Hippocampal formation (tissue), 2 donors: ENCODE data around the gene FLYWCH1.

Experiments used
- DNase-seq, 2 donors: peaks; one replicate each; lab custom pipeline; 2025; lab: John Stamatoyannopoulos, UW

FLYWCH1 gene, protein sequence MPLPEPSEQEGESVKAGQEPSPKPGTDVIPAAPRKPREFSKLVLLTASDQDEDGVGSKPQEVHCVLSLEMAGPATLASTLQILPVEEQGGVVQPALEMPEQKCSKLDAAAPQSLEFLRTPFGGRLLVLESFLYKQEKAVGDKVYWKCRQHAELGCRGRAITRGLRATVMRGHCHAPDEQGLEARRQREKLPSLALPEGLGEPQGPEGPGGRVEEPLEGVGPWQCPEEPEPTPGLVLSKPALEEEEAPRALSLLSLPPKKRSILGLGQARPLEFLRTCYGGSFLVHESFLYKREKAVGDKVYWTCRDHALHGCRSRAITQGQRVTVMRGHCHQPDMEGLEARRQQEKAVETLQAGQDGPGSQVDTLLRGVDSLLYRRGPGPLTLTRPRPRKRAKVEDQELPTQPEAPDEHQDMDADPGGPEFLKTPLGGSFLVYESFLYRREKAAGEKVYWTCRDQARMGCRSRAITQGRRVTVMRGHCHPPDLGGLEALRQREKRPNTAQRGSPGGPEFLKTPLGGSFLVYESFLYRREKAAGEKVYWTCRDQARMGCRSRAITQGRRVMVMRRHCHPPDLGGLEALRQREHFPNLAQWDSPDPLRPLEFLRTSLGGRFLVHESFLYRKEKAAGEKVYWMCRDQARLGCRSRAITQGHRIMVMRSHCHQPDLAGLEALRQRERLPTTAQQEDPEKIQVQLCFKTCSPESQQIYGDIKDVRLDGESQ

DNA sequence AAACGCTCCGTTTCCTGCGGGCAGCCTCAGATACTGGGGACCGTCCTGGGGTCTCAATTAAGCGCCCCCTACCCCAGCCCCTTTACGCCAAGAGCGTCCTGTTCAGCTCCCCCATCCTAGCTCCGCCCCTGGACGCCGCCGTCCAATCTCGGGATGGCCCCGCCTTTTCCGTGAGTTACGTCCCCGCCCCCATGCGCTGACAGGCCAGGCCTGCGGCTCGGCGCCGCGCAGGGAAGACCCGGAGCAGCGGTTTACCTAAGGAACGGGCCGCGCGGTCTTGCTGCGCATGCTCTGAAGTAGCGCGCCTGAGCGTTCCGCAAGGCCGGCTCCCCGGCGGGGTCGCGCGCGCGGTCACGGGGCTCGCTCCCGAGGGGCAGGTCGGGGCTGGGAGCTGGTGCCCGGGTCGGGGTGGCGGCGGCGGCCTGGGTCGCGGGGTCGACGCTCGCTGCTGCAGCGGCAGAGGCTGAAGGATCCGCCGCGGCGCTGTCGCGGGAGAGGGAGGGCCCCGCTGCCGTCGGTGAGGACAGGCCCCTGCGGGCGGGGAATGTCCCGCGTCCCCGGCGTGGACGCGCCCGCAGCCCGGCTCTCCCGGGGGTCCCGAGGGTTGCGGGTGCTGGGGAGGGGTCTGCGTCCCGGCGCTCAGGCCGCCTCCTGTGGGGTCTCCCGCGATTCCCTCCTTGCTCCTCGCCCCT, at the start of gene FLYWCH1:
Gene FLYWCH1 (plus strand): TSS at position 294 of the 692 bp plus-strand sequence. CDS start 17,755 bp downstream, outside the sequence.
- DNase-seq = peak; percentile 97

DNA sequence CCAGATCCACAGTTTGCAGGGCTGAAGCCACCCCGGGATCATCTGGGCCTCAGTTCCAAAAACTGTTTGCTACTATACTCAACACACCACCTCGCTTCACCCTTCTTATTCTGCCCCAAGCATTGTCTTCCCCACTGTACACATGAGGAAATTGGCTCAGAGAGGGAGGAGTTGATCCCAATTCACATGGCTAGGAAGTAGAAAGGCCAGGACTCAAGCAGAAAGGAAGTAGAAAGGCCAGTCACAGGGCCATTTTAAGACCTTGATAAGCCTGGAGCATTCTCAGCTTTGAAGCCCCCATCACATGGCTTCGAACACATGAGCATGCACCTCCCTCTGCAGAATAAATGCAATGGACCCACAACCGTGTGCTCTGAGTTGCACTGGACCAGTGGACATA, 46.1 kb upstream of the FLYWCH1 start:
- DNase-seq = no peak

- DNase-seq = no peak
Measured at GRCh38 chr16:2866431-2866830, 45.3 kb upstream of the FLYWCH1 start.

DNA sequence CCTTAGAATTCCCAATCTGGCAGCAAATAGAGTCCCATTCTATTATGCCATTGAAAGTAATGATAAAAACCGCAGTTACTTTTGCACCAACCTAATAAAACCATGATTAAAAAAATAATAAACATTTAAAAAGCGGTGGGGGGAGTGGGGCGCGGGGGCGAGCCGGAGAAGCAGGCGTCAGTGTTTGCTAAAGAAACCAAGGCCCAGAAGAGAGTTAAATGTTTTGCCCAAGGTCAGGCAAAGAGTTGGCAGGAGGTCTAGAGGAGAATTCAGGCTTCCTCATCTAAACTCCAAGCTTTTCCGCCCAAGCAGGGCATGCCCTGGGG, 44.1 kb upstream of the FLYWCH1 start:
- no peak for DNase-seq

DNA sequence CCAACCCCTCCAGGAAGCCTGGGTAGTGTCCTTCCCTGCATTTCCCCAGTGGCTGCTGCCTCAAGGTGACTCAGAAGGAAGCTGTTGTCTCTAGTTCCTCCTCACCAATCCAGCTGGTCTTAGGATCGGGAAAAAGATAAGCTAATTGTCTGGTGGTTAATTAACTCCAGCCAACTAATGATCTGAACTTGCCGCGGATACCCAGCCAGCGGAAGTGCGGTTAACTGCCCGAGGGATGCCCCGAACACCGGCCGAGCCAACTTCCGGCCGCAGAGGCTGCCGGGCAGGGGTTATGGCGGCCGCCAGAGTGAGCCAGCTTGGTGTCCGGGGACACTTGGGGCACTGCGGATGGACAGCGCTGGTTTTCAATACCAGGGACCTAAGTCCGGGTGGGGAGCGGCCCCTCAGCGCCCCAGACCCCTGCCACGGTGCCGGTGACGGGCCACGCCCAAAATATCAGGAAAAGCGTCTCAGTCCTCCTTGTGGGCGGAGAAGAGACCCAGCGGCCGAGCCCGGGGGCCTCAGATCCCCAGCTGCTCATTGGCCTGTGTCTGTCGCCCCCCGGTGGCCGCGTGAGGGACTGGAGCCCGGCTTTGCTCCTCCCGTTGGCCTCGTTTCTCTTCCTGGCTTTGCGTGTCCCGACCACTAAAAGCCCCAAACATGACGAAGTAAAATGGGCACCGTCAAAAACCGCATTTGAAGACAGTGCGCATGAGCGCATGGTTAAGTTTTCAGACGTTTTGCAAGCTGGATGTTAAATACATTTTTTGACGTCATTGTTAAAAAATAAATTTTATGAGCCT, 43.5 kb upstream of the FLYWCH1 start:
- peak; percentile 82 to 92 for DNase-seq

GRCh38 chr16:2871926-2872325, 39.8 kb upstream of the FLYWCH1 start:
- DNase-seq = no peak

DNA sequence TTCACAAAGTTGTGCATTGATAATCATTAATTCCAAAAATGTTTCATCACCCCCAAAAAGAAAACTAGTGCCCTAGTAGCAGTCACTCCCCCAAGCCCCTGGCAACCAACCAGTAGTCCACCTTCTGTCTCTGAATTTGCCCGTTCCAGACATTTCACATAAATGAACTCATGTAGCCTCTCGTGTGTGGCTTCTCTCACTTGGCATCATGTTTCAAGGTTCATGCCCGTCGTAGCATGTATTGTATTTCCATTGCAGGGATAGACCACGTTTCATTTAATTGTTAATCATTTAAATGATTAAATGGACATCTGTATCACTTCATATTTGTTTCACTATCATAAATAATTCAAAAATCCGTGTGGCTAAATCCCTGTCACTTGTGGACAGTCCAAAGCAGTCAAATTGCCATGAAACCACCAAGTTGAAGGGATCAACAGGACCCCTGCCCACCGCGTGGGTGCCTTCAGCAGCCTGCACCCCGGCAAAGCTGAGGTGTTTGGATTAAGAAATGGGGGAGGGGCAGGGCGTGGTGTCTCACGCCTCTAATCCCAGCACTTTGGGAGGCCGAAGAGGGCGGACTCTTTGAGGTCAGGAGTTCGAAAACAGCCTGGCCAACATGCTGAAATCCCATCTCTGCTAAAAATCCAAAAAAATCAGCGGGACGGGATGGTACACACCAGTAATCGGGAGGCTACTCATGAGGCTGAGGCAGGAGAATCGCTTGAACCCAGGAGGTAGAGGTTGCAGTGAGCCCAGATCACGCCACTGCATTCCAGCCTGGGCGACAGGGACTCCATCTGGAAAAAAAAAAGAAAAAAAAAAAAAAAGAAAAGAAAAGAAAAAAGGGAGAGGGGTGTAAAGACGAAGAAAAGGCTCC, 37.5 kb upstream of the FLYWCH1 start:
- no peak for DNase-seq

DNA sequence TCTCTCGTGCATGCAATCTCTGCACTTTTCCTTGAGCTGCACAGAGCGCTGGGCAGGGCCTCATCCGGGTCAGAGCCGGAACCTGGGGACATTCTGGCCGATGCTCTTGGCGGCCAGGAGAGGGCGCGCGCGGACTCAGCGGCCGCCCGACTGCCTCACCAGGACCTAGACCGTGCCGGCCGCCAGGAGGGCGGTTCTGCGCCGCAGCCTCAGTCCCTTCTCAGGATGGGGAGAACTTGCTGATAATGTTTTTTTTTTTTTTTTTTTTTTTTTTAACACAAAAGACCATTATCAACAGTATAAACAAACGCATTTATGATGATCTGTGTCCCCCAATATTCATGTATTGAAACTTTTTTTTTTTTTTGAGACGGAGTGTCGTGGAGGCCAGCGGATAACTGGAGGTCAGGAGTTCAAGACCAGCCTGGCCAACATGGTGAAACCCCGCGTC, 36.8 kb upstream of the FLYWCH1 start:
- peak; percentile 56 to 62 for DNase-seq

DNA sequence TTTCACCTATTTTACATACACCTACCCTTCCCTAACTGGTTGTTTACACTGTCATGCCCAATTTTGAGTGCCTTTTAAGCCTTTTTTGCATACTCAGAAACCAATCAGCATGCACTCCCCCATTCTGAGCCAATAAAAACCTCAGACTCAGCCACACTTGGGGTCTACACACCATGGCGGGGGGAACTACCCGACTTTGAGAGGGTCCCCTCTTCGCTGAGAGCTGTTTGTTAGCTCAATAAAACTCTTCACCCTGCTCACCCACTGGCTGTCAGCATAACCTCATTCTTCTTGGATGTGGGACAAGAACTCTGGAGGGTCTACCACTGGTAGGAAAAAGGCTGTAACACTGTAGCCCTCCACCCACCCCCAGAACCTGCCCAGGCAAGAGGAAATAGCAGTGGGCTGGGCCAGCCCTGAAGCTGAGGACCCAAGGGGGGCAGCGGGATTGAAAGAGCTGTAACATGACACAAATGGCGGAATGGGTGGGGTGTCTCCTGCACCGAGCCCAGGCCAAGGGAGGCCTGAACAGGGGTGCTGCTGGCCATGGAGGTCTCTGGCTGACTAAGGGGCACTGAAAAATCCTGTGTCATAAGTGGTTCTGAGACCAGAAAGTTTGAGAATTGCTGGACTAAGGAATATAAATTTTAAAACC, 31.8 kb upstream of the FLYWCH1 start:
- DNase-seq = no peak

- peak in 1 of 2 donors; percentile 13 for DNase-seq
Measured at GRCh38 chr16:2881783-2882649, 29.7 kb upstream of the FLYWCH1 start.

- peak; percentile 96 to 97 for DNase-seq
Measured at GRCh38 chr16:2882650-2883457, 28.9 kb upstream of the FLYWCH1 start, which contains the start of gene FLYWCH2. FLYWCH2 (plus strand) TSS chr16:2883215; CDS start chr16:2896450, 13,235 bp downstream.

- no peak for DNase-seq
Measured at GRCh38 chr16:2883458-2883908, 28.2 kb upstream of the FLYWCH1 start.

DNA sequence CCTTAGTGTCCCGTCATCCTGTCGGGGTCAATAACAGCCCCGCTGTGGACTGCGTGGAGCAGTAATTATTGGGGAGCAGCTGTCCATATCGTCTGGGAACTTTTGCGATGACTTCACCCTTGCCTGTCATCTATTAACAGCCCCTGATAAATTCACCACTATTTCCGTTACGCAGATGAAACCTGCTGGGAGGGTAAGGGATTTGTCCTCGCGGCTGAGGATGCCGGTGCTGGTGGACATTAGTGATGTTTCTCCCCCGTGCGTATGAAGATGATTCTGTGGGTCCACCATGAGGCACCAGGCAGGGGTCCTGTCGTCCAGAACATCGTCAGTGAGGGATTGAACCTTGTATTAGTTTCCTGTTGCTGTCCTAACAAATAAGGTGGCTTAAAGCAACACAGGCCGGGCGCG, 27.7 kb upstream of the FLYWCH1 start:
- no peak for DNase-seq

- no peak for DNase-seq
Measured at GRCh38 chr16:2894231-2894630, 17.5 kb upstream of the FLYWCH1 start.

DNA sequence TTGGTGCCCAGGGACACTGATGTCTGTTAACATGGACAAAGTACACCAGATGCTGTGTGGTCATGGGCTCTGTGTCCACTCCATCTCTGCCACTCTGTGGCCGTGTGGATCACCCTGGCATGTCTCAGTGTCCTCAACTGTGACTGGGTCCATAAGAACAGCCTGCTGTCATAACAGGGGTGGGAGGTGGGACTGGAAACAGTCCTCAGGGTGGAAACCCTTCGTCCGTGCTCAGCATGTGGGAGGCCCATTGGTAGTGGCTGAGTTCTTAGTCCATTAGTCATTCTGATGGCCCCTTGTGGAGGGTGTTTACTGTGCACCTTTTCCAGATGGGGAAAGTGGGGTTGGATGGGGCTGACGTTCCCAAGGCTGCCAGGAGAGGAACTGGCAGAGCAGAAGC, 15.9 kb upstream of the FLYWCH1 start:
- no peak for DNase-seq

DNA sequence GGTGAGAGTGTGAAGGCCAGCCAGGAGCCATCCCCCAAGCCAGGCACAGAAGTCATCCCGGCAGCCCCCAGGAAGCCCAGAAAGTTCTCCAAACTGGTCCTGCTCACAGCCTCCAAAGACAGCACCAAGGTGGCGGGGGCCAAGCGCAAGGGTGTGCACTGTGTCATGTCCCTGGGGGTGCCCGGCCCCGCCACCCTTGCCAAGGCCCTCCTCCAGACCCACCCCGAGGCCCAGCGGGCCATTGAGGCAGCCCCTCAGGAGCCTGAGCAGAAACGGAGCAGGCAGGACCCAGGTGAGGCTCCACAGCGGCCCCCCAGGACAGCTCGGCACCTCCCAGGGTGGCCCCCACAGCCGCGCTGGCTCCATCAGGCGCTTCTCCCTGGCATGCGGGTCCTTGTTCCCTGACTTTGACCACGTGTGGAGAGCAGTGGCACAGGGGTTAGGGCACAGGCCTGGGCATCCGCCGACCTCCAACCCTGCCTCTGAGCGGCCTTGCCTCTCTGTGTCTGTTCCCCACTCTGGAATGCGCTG, 15.2 kb upstream of the FLYWCH1 start:
- no peak for DNase-seq

- DNase-seq = no peak
Measured at GRCh38 chr16:2897110-2897509, 14.6 kb upstream of the FLYWCH1 start.
